Measurements from ENCODE around the gene PQBP1. TPM values are rescaled to one million over a fixed set of nuclear protein-coding genes. Genes with fewer than 3 reads are reported as not detected.
"Not testable (repeated sequence)": the region's sequence is repeated elsewhere in the genome, so short reads cannot be mapped to it uniquely, and the experiment has no call there.

Gene PQBP1
- total and polyA plus RNA-seq, 2 donors from 2014 or later: 61.3 to 93.4 TPM

DNA sequence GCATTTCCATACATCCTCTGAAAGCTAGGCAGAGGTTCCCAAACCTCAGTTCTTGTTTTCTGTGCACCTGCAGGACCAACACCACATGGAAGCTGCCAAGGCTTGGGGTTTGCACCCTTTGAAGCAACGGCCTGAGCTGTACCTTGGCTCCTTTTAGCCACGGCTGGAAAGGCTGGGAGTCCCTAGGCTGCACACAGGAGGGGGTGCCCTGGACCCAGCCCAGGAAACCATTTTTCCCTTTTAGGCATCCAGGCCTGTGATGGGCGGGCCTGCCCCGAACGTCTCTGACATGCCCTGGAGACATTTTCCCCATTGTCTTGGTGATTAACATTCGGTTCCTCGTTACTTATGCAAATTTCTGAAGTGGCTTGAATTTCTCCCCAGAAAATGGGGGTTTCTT is 44.9 kb upstream of the PQBP1 start:
- FAIRE-seq: no peak
- no peaks in the 10 kb centered on the region for H3K27me3 ChIP-seq (ENCODE audit: control insufficient read depth, insufficient read depth, low read length)

DNA sequence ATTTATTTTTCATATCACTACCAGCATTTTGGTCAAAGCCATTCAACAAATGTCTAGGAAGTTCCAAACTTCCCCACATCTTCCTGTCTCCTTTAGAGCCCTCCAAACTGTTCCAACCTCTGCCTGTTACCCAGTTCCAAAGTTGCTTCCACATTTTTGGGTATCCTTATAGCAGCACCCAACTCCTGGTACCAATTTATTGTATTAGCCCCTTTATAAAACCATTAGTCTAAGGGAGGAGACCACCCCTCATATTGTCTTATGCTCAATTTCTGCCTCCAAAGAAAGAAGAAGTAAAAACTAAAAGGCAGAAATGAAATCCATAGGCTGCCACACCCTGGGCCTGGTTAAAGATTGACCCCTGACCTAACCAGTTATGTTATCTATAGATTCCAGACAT is 44.2 kb upstream of the PQBP1 start:
- H3K4me3 ChIP-seq (ENCODE audit: low read length in 3 of 3); DNase-seq; H3K36me3 ChIP-seq (ENCODE audit: control insufficient read depth in 2 of 3, insufficient read depth in 3 of 3, low read length in 3 of 3); FAIRE-seq; H3K27me3 ChIP-seq (ENCODE audit: control insufficient read depth, insufficient read depth, low read length); H3K27ac ChIP-seq (ENCODE audit: low read depth in 2 of 2, low read length in 2 of 2); intact Hi-C loops (cut with DNase I); H3K9ac ChIP-seq (ENCODE audit: low read length in 3 of 3); H3K4me1 ChIP-seq (ENCODE audit: control insufficient read depth in 2 of 3, insufficient read depth in 2 of 3, low read depth in 1 of 3, low read length in 3 of 3); H3K9me3 ChIP-seq (ENCODE audit: control insufficient read depth in 2 of 3, insufficient read depth in 1 of 3, low read length in 3 of 3): not testable (repeated sequence)

More for the DNA sequence above, 44.9 kb upstream of the PQBP1 start:
- no peaks in the 10 kb centered on the region for H3K4me1 ChIP-seq (ENCODE audit: control insufficient read depth in 2 of 3, insufficient read depth in 2 of 3, low read depth in 1 of 3, low read length in 3 of 3)
- H3K9ac ChIP-seq (ENCODE audit: low read length in 3 of 3): no peak overlapping the region
- no peak overlapping the region for H3K4me3 ChIP-seq (ENCODE audit: low read length in 3 of 3)
- DNase-seq: no peak
- H3K27ac ChIP-seq (ENCODE audit: low read depth in 2 of 2, low read length in 2 of 2): no peak overlapping the region
- intact Hi-C loops (cut with DNase I): no loop called here
- no peaks in the 10 kb centered on the region for H3K36me3 ChIP-seq (ENCODE audit: control insufficient read depth in 2 of 3, insufficient read depth in 3 of 3, low read length in 3 of 3)
- no peaks in the 10 kb centered on the region for H3K9me3 ChIP-seq (ENCODE audit: control insufficient read depth in 2 of 3, insufficient read depth in 1 of 3, low read length in 3 of 3)
- TF ChIP-seq, protein P1, sequence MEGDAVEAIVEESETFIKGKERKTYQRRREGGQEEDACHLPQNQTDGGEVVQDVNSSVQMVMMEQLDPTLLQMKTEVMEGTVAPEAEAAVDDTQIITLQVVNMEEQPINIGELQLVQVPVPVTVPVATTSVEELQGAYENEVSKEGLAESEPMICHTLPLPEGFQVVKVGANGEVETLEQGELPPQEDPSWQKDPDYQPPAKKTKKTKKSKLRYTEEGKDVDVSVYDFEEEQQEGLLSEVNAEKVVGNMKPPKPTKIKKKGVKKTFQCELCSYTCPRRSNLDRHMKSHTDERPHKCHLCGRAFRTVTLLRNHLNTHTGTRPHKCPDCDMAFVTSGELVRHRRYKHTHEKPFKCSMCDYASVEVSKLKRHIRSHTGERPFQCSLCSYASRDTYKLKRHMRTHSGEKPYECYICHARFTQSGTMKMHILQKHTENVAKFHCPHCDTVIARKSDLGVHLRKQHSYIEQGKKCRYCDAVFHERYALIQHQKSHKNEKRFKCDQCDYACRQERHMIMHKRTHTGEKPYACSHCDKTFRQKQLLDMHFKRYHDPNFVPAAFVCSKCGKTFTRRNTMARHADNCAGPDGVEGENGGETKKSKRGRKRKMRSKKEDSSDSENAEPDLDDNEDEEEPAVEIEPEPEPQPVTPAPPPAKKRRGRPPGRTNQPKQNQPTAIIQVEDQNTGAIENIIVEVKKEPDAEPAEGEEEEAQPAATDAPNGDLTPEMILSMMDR (IDR thresholded peaks at IDR 0.05; ENCODE audit: borderline replicate concordance, extremely low read depth, insufficient read depth): no peak

DNA sequence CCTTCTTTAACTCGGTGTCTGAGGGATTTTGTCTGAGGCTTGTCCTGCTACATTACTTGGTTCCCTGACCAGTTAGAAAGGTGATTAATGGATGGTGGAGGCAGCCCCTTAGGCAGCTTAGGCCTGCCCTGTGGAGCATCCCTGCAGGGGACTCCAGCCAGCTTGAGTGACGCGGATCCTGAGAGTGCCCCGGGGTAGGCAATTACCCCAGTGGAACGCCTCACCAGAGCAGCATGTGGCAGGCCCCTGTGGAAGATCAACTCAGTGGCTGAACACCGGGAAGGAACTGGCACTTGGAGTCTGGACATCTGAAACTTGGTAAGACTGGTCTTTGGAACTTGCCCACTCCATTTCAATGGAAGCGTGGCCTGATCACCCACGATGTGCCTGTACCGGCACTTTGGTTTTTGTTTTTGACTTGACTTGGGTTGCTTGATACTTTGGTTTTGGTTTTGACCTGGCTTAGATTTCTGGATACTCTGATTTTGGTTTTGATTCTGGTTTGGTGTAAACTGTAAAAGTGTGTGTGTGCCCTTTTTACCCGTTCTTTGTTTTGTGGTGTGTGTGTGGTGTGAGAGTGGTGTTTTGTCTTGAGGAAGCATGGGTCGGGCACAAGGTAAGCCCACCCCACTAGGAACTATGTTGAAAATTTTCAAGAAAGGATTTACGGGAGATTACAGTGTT is 43.5 kb upstream of the PQBP1 start:
- H3K4me3 ChIP-seq (ENCODE audit: low read length in 3 of 3); intact Hi-C loops (cut with DNase I); H3K36me3 ChIP-seq (ENCODE audit: control insufficient read depth in 2 of 3, insufficient read depth in 3 of 3, low read length in 3 of 3); H3K27ac ChIP-seq (ENCODE audit: low read depth in 2 of 2, low read length in 2 of 2); H3K9me3 ChIP-seq (ENCODE audit: control insufficient read depth in 2 of 3, insufficient read depth in 1 of 3, low read length in 3 of 3); DNase-seq; H3K9ac ChIP-seq (ENCODE audit: low read length in 3 of 3); FAIRE-seq; H3K27me3 ChIP-seq (ENCODE audit: control insufficient read depth, insufficient read depth, low read length); H3K4me1 ChIP-seq (ENCODE audit: control insufficient read depth in 2 of 3, insufficient read depth in 2 of 3, low read depth in 1 of 3, low read length in 3 of 3): not testable (repeated sequence)

DNA sequence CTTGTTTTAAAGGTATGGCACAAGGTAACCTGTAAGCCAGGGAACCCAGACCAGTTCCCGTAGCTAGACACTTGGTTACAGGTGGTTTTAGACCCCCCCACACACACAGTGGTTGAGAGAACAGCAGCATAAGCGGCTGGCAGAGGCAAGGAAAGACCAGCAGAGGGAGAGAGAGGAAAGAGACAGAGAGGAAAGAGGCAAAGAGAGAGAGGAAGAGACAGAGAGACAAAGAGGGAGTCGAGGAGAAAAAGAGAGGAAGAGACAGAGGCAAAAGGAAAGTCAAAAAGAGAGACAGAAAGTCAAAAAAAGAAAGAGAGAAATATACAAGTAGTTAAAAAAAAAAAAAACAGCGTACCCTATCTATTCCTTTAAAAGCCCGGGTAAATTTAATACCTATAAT is 42.8 kb upstream of the PQBP1 start:
- Histone ChIP-seq H3K4me3 (ENCODE audit: low read length in 3 of 3) (no peak overlapping the region), H3K9me3 (ENCODE audit: control insufficient read depth in 2 of 3, insufficient read depth in 1 of 3, low read length in 3 of 3) (no peaks in the 10 kb centered on the region), H3K27me3 (ENCODE audit: control insufficient read depth, insufficient read depth, low read length) (no peaks in the 10 kb centered on the region), H3K36me3 (ENCODE audit: control insufficient read depth in 2 of 3, insufficient read depth in 3 of 3, low read length in 3 of 3) (no peaks in the 10 kb centered on the region), H3K27ac (ENCODE audit: low read depth in 2 of 2, low read length in 2 of 2) (no peak overlapping the region), H3K4me1 (ENCODE audit: control insufficient read depth in 2 of 3, insufficient read depth in 2 of 3, low read depth in 1 of 3, low read length in 3 of 3) (no peaks in the 10 kb centered on the region), H3K9ac (ENCODE audit: low read length in 3 of 3) (no peak overlapping the region)
- FAIRE-seq (no peak), DNase-seq (peak in 1 of 5 donors; percentile 11)
- TF ChIP-seq, protein P1 (IDR thresholded peaks at IDR 0.05; ENCODE audit: borderline replicate concordance, extremely low read depth, insufficient read depth): no peak
- intact Hi-C loops (cut with DNase I): no loop called here

Data from kidney (tissue), 14 donors.